Eye (tissue), 1 donor: Measurements from ENCODE around the gene DRAP1.

Experiments
- DNase-seq: peaks from one replicate; pipeline ENCODE4 v3.0.0-alpha.2; 2015

The DRAP1 gene

GRCh38 chr11:65919141-65919572 lies at the start of gene DRAP1:
Gene DRAP1 (plus strand): TSS chr11:65919426. CDS start chr11:65919502, 76 bp downstream.
- DNase-seq = peak; percentile 99

GRCh38 chr11:65869643-65870306 lies 49.5 kb upstream of the DRAP1 start:
- no peak for DNase-seq

- no peak for DNase-seq
Measured at GRCh38 chr11:65870307-65870658, 48.9 kb upstream of the DRAP1 start.

- no peak for DNase-seq
Measured at GRCh38 chr11:65870706-65871681, 48.2 kb upstream of the DRAP1 start.

- DNase-seq = peak; percentile 48
Measured at GRCh38 chr11:65871811-65872548, 47.2 kb upstream of the DRAP1 start.

- DNase-seq = peak; percentile 62
Measured at GRCh38 chr11:65872586-65873317, 46.5 kb upstream of the DRAP1 start, which contains the start of gene EFEMP2. Gene EFEMP2 (minus strand): TSS chr11:65872800. CDS start chr11:65872354, 446 bp downstream.

- peak; percentile 98 for DNase-seq
Measured at GRCh38 chr11:65873318-65874156, 45.7 kb upstream of the DRAP1 start.

- DNase-seq = no peak
Measured at GRCh38 chr11:65879617-65880016, 39.6 kb upstream of the DRAP1 start, which contains the start of gene CTSW. Gene CTSW (plus strand): TSS chr11:65879837. CDS start chr11:65879855, 18 bp downstream.

GRCh38 chr11:65880027-65880426 lies 39.2 kb upstream of the DRAP1 start:
- DNase-seq = no peak

- no peak for DNase-seq
Measured at GRCh38 chr11:65880844-65881421, 38.3 kb upstream of the DRAP1 start.

- no peak for DNase-seq
Measured at GRCh38 chr11:65882120-65883057, 36.8 kb upstream of the DRAP1 start.

- no peak for DNase-seq
Measured at GRCh38 chr11:65883058-65883761, 36.0 kb upstream of the DRAP1 start.

GRCh38 chr11:65883786-65884715 lies 35.2 kb upstream of the DRAP1 start:
- no peak for DNase-seq

GRCh38 chr11:65884716-65885092 lies 34.5 kb upstream of the DRAP1 start:
- peak; percentile 86 for DNase-seq

GRCh38 chr11:65885231-65885630 lies 34.0 kb upstream of the DRAP1 start:
- DNase-seq = no peak

GRCh38 chr11:65885808-65886536 lies 33.3 kb upstream of the DRAP1 start:
- no peak for DNase-seq
